H9 (cell line): ENCODE results near the gene TNFSF9. TPM values are rescaled to one million over a fixed set of nuclear protein-coding genes. Genes with fewer than 3 reads are reported as not detected.

ENCODE experiments used
- DNase-seq: peaks from one replicate; pipeline ENCODE4 v3.0.0-alpha.2; 2017
- H2AFZ ChIP-seq: one replicate; pipeline ENCODE4 v1.6.1; 2013; ENCODE audit warnings: mild to moderate bottlenecking, low read length, control low read depth, moderate library complexity
- H2AK5ac ChIP-seq: 2 replicates; pipeline ENCODE4 v1.6.1; 2013; ENCODE audit warnings: low read length, control low read depth, mixed read lengths; ENCODE audit not compliant: insufficient read length
- H2BK120ac ChIP-seq: one replicate; pipeline ENCODE4 v1.6.1; 2013; ENCODE audit warnings: low read depth, mild to moderate bottlenecking, low read length, control low read depth, inconsistent platforms; ENCODE audit not compliant: poor library complexity, severe bottlenecking
- H2BK12ac ChIP-seq: 2 replicates; pipeline ENCODE4 v1.6.1; 2013; ENCODE audit warnings: low read length, control low read depth, mixed read lengths, low read depth; ENCODE audit not compliant: insufficient read length
- H2BK15ac ChIP-seq: 2 replicates; pipeline ENCODE4 v1.6.1; 2013; ENCODE audit warnings: low read depth, low read length, control low read depth
- H2BK20ac ChIP-seq: one replicate; pipeline ENCODE4 v1.6.1; 2013; ENCODE audit warnings: low read depth, mild to moderate bottlenecking, low read length, control low read depth, inconsistent platforms; ENCODE audit not compliant: poor library complexity, severe bottlenecking
- H2BK5ac ChIP-seq: 2 replicates; pipeline ENCODE4 v1.6.1; 2013; ENCODE audit warnings: low read length, control low read depth, mixed read lengths; ENCODE audit not compliant: insufficient read length
- H3K14ac ChIP-seq: 2 replicates; pipeline ENCODE4 v1.6.1; 2013; ENCODE audit warnings: low read length, control low read depth; ENCODE audit not compliant: insufficient read depth
- H3K18ac ChIP-seq: 2 replicates; pipeline ENCODE4 v1.6.1; 2013; ENCODE audit warnings: low read depth, mild to moderate bottlenecking, mixed read lengths, low read length, control low read depth; ENCODE audit not compliant: insufficient read length
- H3K23ac ChIP-seq: 2 replicates; pipeline ENCODE4 v1.6.1; 2013; ENCODE audit warnings: low read length, control low read depth, mixed read lengths, low read depth; ENCODE audit not compliant: insufficient read length
- H3K23me2 ChIP-seq: 2 replicates; pipeline ENCODE4 v1.6.1; 2013; ENCODE audit warnings: low read depth, mild to moderate bottlenecking, mixed read lengths, low read length, control low read depth; ENCODE audit not compliant: insufficient read length, poor library complexity, severe bottlenecking
- H3K27ac ChIP-seq: 2 replicates; pipeline ENCODE4 v1.5.1; 2013; ENCODE audit warnings: low read length, control low read depth, mixed read lengths, low read depth; ENCODE audit not compliant: insufficient read length
- H3K27me3 ChIP-seq: 2 replicates; pipeline ENCODE4 v1.6.1; 2013; ENCODE audit warnings: low read length, control low read depth, inconsistent platforms; ENCODE audit not compliant: insufficient read depth
- H3K4ac ChIP-seq: 2 replicates; pipeline ENCODE4 v1.6.1; 2013; ENCODE audit warnings: low read depth, mild to moderate bottlenecking, control low read depth, inconsistent platforms, low read length, moderate library complexity
- H3K4me1 ChIP-seq: 2 replicates; pipeline ENCODE4 v1.6.1; 2013; ENCODE audit warnings: low read length, control low read depth, inconsistent platforms; ENCODE audit not compliant: insufficient read depth
- H3K4me2 ChIP-seq: 2 replicates; pipeline ENCODE4 v1.6.1; 2013; ENCODE audit warnings: low read length, control low read depth, mixed read lengths; ENCODE audit not compliant: insufficient read length, insufficient read depth
- H3K56ac ChIP-seq: 2 replicates; pipeline ENCODE4 v1.6.1; 2013; ENCODE audit warnings: low read depth, mild to moderate bottlenecking, mixed read lengths, low read length, control low read depth; ENCODE audit not compliant: insufficient read length
- H3K79me1 ChIP-seq: 2 replicates; pipeline ENCODE4 v1.6.1; 2013; ENCODE audit warnings: low read depth, mild to moderate bottlenecking, moderate library complexity, low read length, control low read depth, inconsistent platforms; ENCODE audit not compliant: insufficient read depth, poor library complexity, severe bottlenecking
- H3K79me2 ChIP-seq: 2 replicates; pipeline ENCODE4 v1.6.1; 2013; ENCODE audit warnings: low read length, control low read depth, inconsistent platforms; ENCODE audit not compliant: insufficient read depth
- H3K9ac ChIP-seq: 2 replicates; pipeline ENCODE4 v1.6.1; 2013; ENCODE audit warnings: low read length, control low read depth, mixed read lengths; ENCODE audit not compliant: insufficient read length; ENCODE audit errors: extremely low read depth
- H3K9me3 ChIP-seq: one replicate; pipeline ENCODE4 v1.6.1; 2013; ENCODE audit warnings: low read depth, low read length, inconsistent platforms; ENCODE audit not compliant: control insufficient read depth
- H3T11ph ChIP-seq: one replicate; pipeline ENCODE4 v1.6.1; 2013; ENCODE audit warnings: mild to moderate bottlenecking, low read length, control low read depth, inconsistent platforms
- H4K20me1 ChIP-seq: one replicate; pipeline ENCODE4 v1.6.1; 2013; ENCODE audit not compliant: control insufficient read depth, insufficient read length, insufficient read depth
- H4K5ac ChIP-seq: 2 replicates; pipeline ENCODE4 v1.6.1; 2013; ENCODE audit warnings: low read depth, mild to moderate bottlenecking, mixed read lengths, low read length, control low read depth; ENCODE audit not compliant: insufficient read length
- H4K8ac ChIP-seq: replicated peaks from 2 replicates; pipeline ENCODE4 v1.6.1; 2013; ENCODE audit warnings: low read length, control low read depth, mixed read lengths, low read depth; ENCODE audit not compliant: insufficient read length
- H4K91ac ChIP-seq: 2 replicates; pipeline ENCODE4 v1.6.1; 2013; ENCODE audit warnings: low read depth, mild to moderate bottlenecking, moderate library complexity, mixed read lengths, low read length, control low read depth; ENCODE audit not compliant: insufficient read length
- H3K27ac Mint-ChIP-seq, 3 experiments: 2 replicates in 2 of 3; 3 replicates in 1 of 3; pipeline ENCODE4 v1.8.0; 2020 to 2021; ENCODE audit warnings: mixed read lengths in 3 of 3, mild to moderate bottlenecking in 1 of 3, moderate library complexity in 1 of 3
- H3K27me3 Mint-ChIP-seq: 2 replicates; pipeline ENCODE4 v1.8.0; 2021; ENCODE audit warnings: low read depth, mild to moderate bottlenecking, moderate library complexity, mixed read lengths
- H3K36me3 Mint-ChIP-seq, 3 experiments: 2 replicates in 2 of 3; 3 replicates in 1 of 3; pipeline ENCODE4 v1.8.0; 2020 to 2021; ENCODE audit warnings: low read depth in 3 of 3, mixed read lengths in 3 of 3; ENCODE audit not compliant: insufficient read depth in 1 of 3
- H3K4me1 Mint-ChIP-seq, 2 experiments: 2 replicates each; pipeline ENCODE4 v1.8.0; 2020; ENCODE audit warnings: mixed read lengths in 2 of 2
- H3K4me3 Mint-ChIP-seq, 2 experiments: 2 replicates in 1 of 2; 3 replicates in 1 of 2; pipeline ENCODE4 v1.8.0; 2020 to 2021; ENCODE audit warnings: mild to moderate bottlenecking in 2 of 2, mixed read lengths in 2 of 2, moderate library complexity in 1 of 2
- H3K9me3 Mint-ChIP-seq, 2 experiments: 2 replicates in 1 of 2; 3 replicates in 1 of 2; pipeline ENCODE4 v1.8.0; 2020; ENCODE audit warnings: mild to moderate bottlenecking in 2 of 2, mixed read lengths in 2 of 2, moderate library complexity in 1 of 2
- CTCF ChIP-seq: fragments of 200-600 bp; sonication (generic); conservative IDR thresholded peaks from 3 replicates; pipeline ENCODE4 v1.8.0; 2021; ENCODE audit warnings: antibody characterized with exemption, mild to moderate bottlenecking
- WGBS: extraction: QIAGEN DNeasy Blood & Tissue Kit; methylation state at CpG from one replicate; pipeline ENCODE4 v1.1.7; 2013; ENCODE audit warnings: missing lambda C conversion rate, low lambda C conversion rate, mixed read lengths; ENCODE audit not compliant: insufficient read length; ENCODE audit errors: extremely low coverage; 5-methylcytosine and 5-hydroxymethylcytosine counted together
- total RNA-seq: library from RNA; stranded (reverse); gene quantifications from 2 replicates; pipeline ENCODE4 v1.2.1, GENCODE V29; 2021

Gene TNFSF9
- total RNA-seq, 1 experiment from 2014 or later = 1.9 TPM

GRCh38 chr19:6576869-6577475, 46.1 kb downstream of the TNFSF9 start:
- no peak overlapping the region for H3T11ph ChIP-seq
- H3K9me3 Mint-ChIP-seq = peaks cover 9 to 22% of the 10 kb centered on the region in 2 experiments
- H3K23me2 ChIP-seq = no peaks in the 10 kb centered on the region
- H3K9ac ChIP-seq = no peak overlapping the region
- no peak overlapping the region for H4K8ac ChIP-seq
- H3K4me3 Mint-ChIP-seq = no peak overlapping the region
- H3K14ac ChIP-seq = peak overlapping the region; percentile 6; the same call in 1 of the 2 replicates
- peaks cover 0 to 7% of the 10 kb centered on the region in 2 experiments; a peak in 2 of 4 replicates for H3K4me1 Mint-ChIP-seq
- H3K27ac Mint-ChIP-seq = no peak overlapping the region
- no peaks in the 10 kb centered on the region for H4K20me1 ChIP-seq
- peaks cover 8% of the 10 kb centered on the region for H3K27me3 Mint-ChIP-seq
- H2AFZ ChIP-seq = no peak overlapping the region
- no peak overlapping the region for H2BK120ac ChIP-seq
- no peak overlapping the region for H3K18ac ChIP-seq
- H3K27ac ChIP-seq = no peak overlapping the region
- no peak overlapping the region for H3K4me2 ChIP-seq
- no peak overlapping the region for H2BK20ac ChIP-seq
- H3K27me3 ChIP-seq = no peaks in the 10 kb centered on the region
- no peaks in the 10 kb centered on the region for H3K79me1 ChIP-seq
- TF ChIP-seq CTCF = no peak
- no peak overlapping the region for H2BK15ac ChIP-seq
- no CpG with 5 or more reads among the region's 5 CpGs for WGBS
- H3K23ac ChIP-seq = no peak overlapping the region
- no peaks in the 10 kb centered on the region; the same call in 1 of the 2 replicates for H3K4me1 ChIP-seq
- H2BK5ac ChIP-seq = no peak overlapping the region
- no peak overlapping the region for H3K4ac ChIP-seq
- no peaks in the 10 kb centered on the region for H3K79me2 ChIP-seq
- H3K56ac ChIP-seq = no peak overlapping the region
- H4K91ac ChIP-seq = no peak overlapping the region
- DNase-seq = no peak
- H3K36me3 Mint-ChIP-seq = peaks cover 0 to 10% (median 9%) of the 10 kb centered on the region in 3 experiments; a peak in 3 of 7 replicates
- no peak overlapping the region for H2AK5ac ChIP-seq
- H2BK12ac ChIP-seq = no peak overlapping the region
- peaks cover 5% of the 10 kb centered on the region for H3K9me3 ChIP-seq
- no peak overlapping the region for H4K5ac ChIP-seq
